ENCODE measurements around the gene MYG1.
"Not testable (repeated sequence)": the region's sequence is repeated elsewhere in the genome, so short reads cannot be mapped to it uniquely, and the experiment has no call there.

Gene MYG1

GRCh38 chr12:53287741-53288216 lies 11.7 kb upstream of the MYG1 start:
- DNase-seq = peak; percentile 4

- DNase-seq = no peak
These were observed 11.2 kb upstream of the MYG1 start for GRCh38 chr12:53288322-53288721.

- no peak for DNase-seq
These were observed 9.6 kb upstream of the MYG1 start for GRCh38 chr12:53289891-53290290.

GRCh38 chr12:53290661-53291060 lies 8.8 kb upstream of the MYG1 start:
- no peak for DNase-seq

GRCh38 chr12:53292426-53292825 lies 7.1 kb upstream of the MYG1 start:
- DNase-seq = peak; percentile 87

GRCh38 chr12:53295070-53295890 lies 4.2 kb upstream of the MYG1 start, which contains the start of gene PFDN5:
TSS of gene PFDN5 (plus strand) at chr12:53295542. CDS start at chr12:53295568, 26 bp downstream.
- peak; percentile 77 for DNase-seq

- no peak for DNase-seq
These were observed 3.6 kb upstream of the MYG1 start for GRCh38 chr12:53295891-53296219.

- DNase-seq = not testable (repeated sequence)
These were observed 2.4 kb upstream of the MYG1 start for GRCh38 chr12:53297106-53297505.

GRCh38 chr12:53298164-53298563 lies 1.3 kb upstream of the MYG1 start:
- no peak for DNase-seq

GRCh38 chr12:53299101-53299453 lies 418 bp upstream of the MYG1 start:
- DNase-seq = no peak

- no peak for DNase-seq
These were observed 692 bp downstream of the MYG1 start for GRCh38 chr12:53300187-53300586.

- no peak for DNase-seq
These were observed 3.4 kb downstream of the MYG1 start for GRCh38 chr12:53302903-53303302.

GRCh38 chr12:53306826-53307225 lies 7.3 kb downstream of the MYG1 start:
- DNase-seq = no peak

- no peak for DNase-seq
These were observed 8.8 kb downstream of the MYG1 start for GRCh38 chr12:53308276-53308675.

GRCh38 chr12:53313996-53314395 lies 14.5 kb downstream of the MYG1 start:
- no peak for DNase-seq

- DNase-seq = no peak
These were observed 21.1 kb downstream of the MYG1 start for GRCh38 chr12:53320352-53321195.

GRCh38 chr12:53324113-53324778 lies 24.8 kb downstream of the MYG1 start:
- DNase-seq = no peak

GRCh38 chr12:53324779-53325510 lies 25.4 kb downstream of the MYG1 start:
- DNase-seq = peak; percentile 87

GRCh38 chr12:53325511-53326061 lies 26.1 kb downstream of the MYG1 start:
- DNase-seq = peak; percentile 10

- no peak for DNase-seq
These were observed 27.1 kb downstream of the MYG1 start for GRCh38 chr12:53326460-53327185.

GRCh38 chr12:53327435-53328042 lies 28.0 kb downstream of the MYG1 start:
- no peak for DNase-seq
